ENCODE results near the gene FUNDC2. TPM values are rescaled to one million over a fixed set of nuclear protein-coding genes. Genes with fewer than 3 reads are reported as not detected.
"Not testable (repeated sequence)": the region's sequence is repeated elsewhere in the genome, so short reads cannot be mapped to it uniquely, and the experiment has no call there.

Gene FUNDC2
- total and polyA plus RNA-seq, 2 donors (not counting 3 experiments of a cell fraction or from before 2014, with no cell fraction given), result 53.3 to 65.6 TPM

- CTCF ChIA-PET, result no interaction called here
- no peaks in the 10 kb centered on the region for H3K79me2 ChIP-seq (ENCODE audit: control insufficient read depth, insufficient read depth, low read length)
Measured at GRCh38 chrX:155005190-155005589, 21.5 kb upstream of the FUNDC2 start.

GRCh38 chrX:155006379-155006778, 20.3 kb upstream of the FUNDC2 start:
- H3K79me2 ChIP-seq (ENCODE audit: control insufficient read depth, insufficient read depth, low read length); POLR2A ChIA-PET; H3K27me3 ChIP-seq (ENCODE audit: control insufficient read depth in 2 of 2, insufficient read depth in 2 of 2, low read length in 2 of 2); H3K4me2 ChIP-seq (ENCODE audit: insufficient read depth, low read length); H2AFZ ChIP-seq (ENCODE audit: low read depth, low read length); FAIRE-seq; H3K4me3 ChIP-seq (replicated peaks in 1 of 3; ENCODE audit: insufficient read depth in 1 of 3, low read depth in 1 of 3, low read length in 3 of 3); dilution Hi-C loops (cut with MboI; ENCODE audit: extremely low pct_ligation_motif_present, low sequenced_read_pairs); H3K9me3 ChIP-seq (replicated peaks; ENCODE audit: control insufficient read depth, insufficient read depth, low read length); BruUV-seq (replicated peaks); CTCF ChIA-PET; H3K36me3 ChIP-seq (ENCODE audit: control insufficient read depth in 2 of 2, extremely low read depth in 1 of 2, insufficient read depth in 2 of 2, low read length in 2 of 2); H3K9me1 ChIP-seq (replicated peaks; ENCODE audit: control insufficient read depth, extremely low read depth, insufficient read depth, low read length); H3K9ac ChIP-seq (replicated peaks; ENCODE audit: extremely low read depth, insufficient read depth, low read length); H3K27ac ChIP-seq (ENCODE audit: insufficient read depth, low read depth, low read length); H3K4me1 ChIP-seq (ENCODE audit: control insufficient read depth, extremely low read depth, insufficient read depth, low read length); H4K20me1 ChIP-seq (replicated peaks; ENCODE audit: control insufficient read depth, extremely low read depth, insufficient read depth, low read length); DNase-seq (ENCODE audit: low read depth, low spot score); intact Hi-C loops (cut with micrococcal nuclease): not testable (repeated sequence)

More at GRCh38 chrX:155005190-155005589, 21.5 kb upstream of the FUNDC2 start:
- Histone ChIP-seq H3K4me1 (ENCODE audit: control insufficient read depth, extremely low read depth, insufficient read depth, low read length) (no peaks in the 10 kb centered on the region), H3K4me2 (ENCODE audit: insufficient read depth, low read length) (no peak overlapping the region), H3K27me3 (ENCODE audit: control insufficient read depth in 2 of 2, insufficient read depth in 2 of 2, low read length in 2 of 2) (no peaks in the 10 kb centered on the region), H3K9me3 (replicated peaks; ENCODE audit: control insufficient read depth, insufficient read depth, low read length) (no peaks in the 10 kb centered on the region), H3K9ac (replicated peaks; ENCODE audit: extremely low read depth, insufficient read depth, low read length) (no peak overlapping the region), H4K20me1 (replicated peaks; ENCODE audit: control insufficient read depth, extremely low read depth, insufficient read depth, low read length) (no peaks in the 10 kb centered on the region), H3K4me3 (replicated peaks in 1 of 3; ENCODE audit: insufficient read depth in 1 of 3, low read depth in 1 of 3, low read length in 3 of 3) (no peak overlapping the region), H2AFZ (ENCODE audit: low read depth, low read length) (no peak overlapping the region), H3K36me3 (ENCODE audit: control insufficient read depth in 2 of 2, extremely low read depth in 1 of 2, insufficient read depth in 2 of 2, low read length in 2 of 2) (no peaks in the 10 kb centered on the region), H3K9me1 (replicated peaks; ENCODE audit: control insufficient read depth, extremely low read depth, insufficient read depth, low read length) (no peaks in the 10 kb centered on the region), H3K27ac (ENCODE audit: insufficient read depth, low read depth, low read length) (no peak overlapping the region)
- POLR2A ChIA-PET, result no interaction called here
- dilution Hi-C loops (cut with MboI; ENCODE audit: extremely low pct_ligation_motif_present, low sequenced_read_pairs) (no loop called here), intact Hi-C loops (cut with micrococcal nuclease) (no loop called here)
- BruUV-seq (replicated peaks), result no TSS peak
- FAIRE-seq, result no peak
- no peak for DNase-seq (ENCODE audit: low read depth, low spot score)
- TF ChIP-seq CTCF (IDR thresholded peaks at IDR 0.05; ENCODE audit: extremely low read depth in 1 of 2, insufficient read depth in 1 of 2, low read depth in 1 of 2, low read length in 2 of 2) (no peak), POLR2AphosphoS5 (IDR thresholded peaks at IDR 0.05; ENCODE audit: insufficient read depth, low read depth, low read length) (no peak), EZH2 (IDR thresholded peaks at IDR 0.05; ENCODE audit: borderline replicate concordance, low read depth, low read length, severe bottlenecking) (no peak), GATA2 (IDR thresholded peaks at IDR 0.05; ENCODE audit: insufficient read depth, insufficient read length, low read depth, low read length) (no peak), MAX (IDR thresholded peaks at IDR 0.05; ENCODE audit: insufficient read depth, insufficient read length) (no peak), FOS (IDR thresholded peaks at IDR 0.05; ENCODE audit: borderline replicate concordance, insufficient read depth, low read length) (no peak), MYC (IDR thresholded peaks at IDR 0.05; ENCODE audit: low read depth, low read length) (no peak), JUN (IDR thresholded peaks at IDR 0.05; ENCODE audit: borderline replicate concordance, insufficient read depth, insufficient read length, low read depth) (no peak), POLR2A (IDR thresholded peaks at IDR 0.05; ENCODE audit: low read depth, low read length) (no peak)

- FAIRE-seq; H3K9me3 ChIP-seq (replicated peaks; ENCODE audit: control insufficient read depth, insufficient read depth, low read length); H3K9ac ChIP-seq (replicated peaks; ENCODE audit: extremely low read depth, insufficient read depth, low read length); H3K27me3 ChIP-seq (ENCODE audit: control insufficient read depth in 2 of 2, insufficient read depth in 2 of 2, low read length in 2 of 2); dilution Hi-C loops (cut with MboI; ENCODE audit: extremely low pct_ligation_motif_present, low sequenced_read_pairs); POLR2A ChIA-PET; H3K27ac ChIP-seq (ENCODE audit: insufficient read depth, low read depth, low read length); H3K36me3 ChIP-seq (ENCODE audit: control insufficient read depth in 2 of 2, extremely low read depth in 1 of 2, insufficient read depth in 2 of 2, low read length in 2 of 2); H4K20me1 ChIP-seq (replicated peaks; ENCODE audit: control insufficient read depth, extremely low read depth, insufficient read depth, low read length); intact Hi-C loops (cut with micrococcal nuclease); H3K4me2 ChIP-seq (ENCODE audit: insufficient read depth, low read length); BruUV-seq (replicated peaks); H2AFZ ChIP-seq (ENCODE audit: low read depth, low read length); CTCF ChIA-PET; H3K9me1 ChIP-seq (replicated peaks; ENCODE audit: control insufficient read depth, extremely low read depth, insufficient read depth, low read length); H3K4me3 ChIP-seq (replicated peaks in 1 of 3; ENCODE audit: insufficient read depth in 1 of 3, low read depth in 1 of 3, low read length in 3 of 3); H3K79me2 ChIP-seq (ENCODE audit: control insufficient read depth, insufficient read depth, low read length); H3K4me1 ChIP-seq (ENCODE audit: control insufficient read depth, extremely low read depth, insufficient read depth, low read length): not testable (repeated sequence)
- peak; percentile 1 for DNase-seq (ENCODE audit: low read depth, low spot score)
Measured at GRCh38 chrX:155006913-155007671, 19.6 kb upstream of the FUNDC2 start.

Measured in endothelial cell of umbilical vein (primary cell).